ENCODE results near the gene TMX2. TPM values are rescaled to one million over a fixed set of nuclear protein-coding genes. Genes with fewer than 3 reads are reported as not detected.

TMX2 gene
- total and polyA plus RNA-seq, 9 of the 15 experiments (the other 6 are each of a cell fraction or from before 2014, with no cell fraction given), result 176 to 433 (median 227) TPM

DNA sequence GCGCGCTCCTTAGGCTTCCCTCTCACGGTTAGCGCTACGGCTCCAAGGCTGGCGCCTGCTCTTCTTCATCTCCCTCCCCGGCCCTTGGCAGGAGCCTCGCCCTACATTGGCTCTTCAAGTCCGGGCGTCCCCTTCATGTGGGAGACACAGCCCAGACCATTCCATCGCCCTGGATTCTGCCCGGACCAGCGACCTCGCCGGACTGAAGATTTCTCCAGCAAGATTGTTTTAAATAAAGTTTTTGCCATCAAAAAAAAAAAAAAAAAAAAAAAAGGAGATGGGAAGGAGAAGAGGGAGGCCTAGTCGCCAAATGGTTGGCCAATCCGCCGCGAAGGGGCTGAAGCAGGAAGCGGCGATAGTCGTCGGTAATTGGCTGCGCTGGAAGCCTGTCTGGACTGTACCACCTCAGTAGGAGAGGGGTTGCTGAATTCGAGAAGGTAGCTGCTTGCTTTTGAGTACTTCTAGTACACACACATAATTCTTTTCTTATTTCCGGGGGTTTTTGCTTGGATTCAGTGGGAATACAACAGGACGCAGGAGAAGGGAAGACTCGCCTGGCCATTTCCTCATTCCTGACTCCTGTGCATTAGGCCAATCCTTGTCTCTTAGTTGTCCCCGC, 45.2 kb upstream of the TMX2 start (continued):
- no peak for TF ChIP-seq HEY1 (CRISPR knock-in tag; IDR thresholded peaks at IDR 0.05; ENCODE audit: borderline replicate concordance)
- peak; percentile 81 for TF ChIP-seq RFX1 (IDR thresholded peaks at IDR 0.05)
- TF ChIP-seq, protein P1, sequence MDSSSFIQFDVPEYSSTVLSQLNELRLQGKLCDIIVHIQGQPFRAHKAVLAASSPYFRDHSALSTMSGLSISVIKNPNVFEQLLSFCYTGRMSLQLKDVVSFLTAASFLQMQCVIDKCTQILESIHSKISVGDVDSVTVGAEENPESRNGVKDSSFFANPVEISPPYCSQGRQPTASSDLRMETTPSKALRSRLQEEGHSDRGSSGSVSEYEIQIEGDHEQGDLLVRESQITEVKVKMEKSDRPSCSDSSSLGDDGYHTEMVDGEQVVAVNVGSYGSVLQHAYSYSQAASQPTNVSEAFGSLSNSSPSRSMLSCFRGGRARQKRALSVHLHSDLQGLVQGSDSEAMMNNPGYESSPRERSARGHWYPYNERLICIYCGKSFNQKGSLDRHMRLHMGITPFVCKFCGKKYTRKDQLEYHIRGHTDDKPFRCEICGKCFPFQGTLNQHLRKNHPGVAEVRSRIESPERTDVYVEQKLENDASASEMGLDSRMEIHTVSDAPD (CRISPR knock-in tag; IDR thresholded peaks at IDR 0.05), result no peak
- TF ChIP-seq, protein P2, sequence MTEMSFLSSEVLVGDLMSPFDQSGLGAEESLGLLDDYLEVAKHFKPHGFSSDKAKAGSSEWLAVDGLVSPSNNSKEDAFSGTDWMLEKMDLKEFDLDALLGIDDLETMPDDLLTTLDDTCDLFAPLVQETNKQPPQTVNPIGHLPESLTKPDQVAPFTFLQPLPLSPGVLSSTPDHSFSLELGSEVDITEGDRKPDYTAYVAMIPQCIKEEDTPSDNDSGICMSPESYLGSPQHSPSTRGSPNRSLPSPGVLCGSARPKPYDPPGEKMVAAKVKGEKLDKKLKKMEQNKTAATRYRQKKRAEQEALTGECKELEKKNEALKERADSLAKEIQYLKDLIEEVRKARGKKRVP (CRISPR knock-in tag; IDR thresholded peaks at IDR 0.05), result no peak
- no peak for TF ChIP-seq PHTF2 (CRISPR knock-in tag; IDR thresholded peaks at IDR 0.05)
- no peak for TF ChIP-seq ZNF146 (CRISPR knock-in tag; IDR thresholded peaks at IDR 0.05; ENCODE audit: unreplicated experiment)
- peak; percentile 36 for TF ChIP-seq FOSL1 (tag; conservative IDR thresholded peaks at IDR 0.05)
- TF ChIP-seq ARID2 (IDR thresholded peaks at IDR 0.05), result no peak
- TF ChIP-seq, protein P3, sequence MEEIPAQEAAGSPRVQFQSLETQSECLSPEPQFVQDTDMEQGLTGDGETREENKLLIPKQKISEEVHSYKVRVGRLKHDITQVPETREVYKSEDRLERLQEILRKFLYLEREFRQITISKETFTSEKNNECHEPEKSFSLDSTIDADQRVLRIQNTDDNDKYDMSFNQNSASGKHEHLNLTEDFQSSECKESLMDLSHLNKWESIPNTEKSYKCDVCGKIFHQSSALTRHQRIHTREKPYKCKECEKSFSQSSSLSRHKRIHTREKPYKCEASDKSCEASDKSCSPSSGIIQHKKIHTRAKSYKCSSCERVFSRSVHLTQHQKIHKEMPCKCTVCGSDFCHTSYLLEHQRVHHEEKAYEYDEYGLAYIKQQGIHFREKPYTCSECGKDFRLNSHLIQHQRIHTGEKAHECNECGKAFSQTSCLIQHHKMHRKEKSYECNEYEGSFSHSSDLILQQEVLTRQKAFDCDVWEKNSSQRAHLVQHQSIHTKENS (CRISPR knock-in tag; IDR thresholded peaks at IDR 0.05), result no peak
- peak; percentile 27; the same call in 1 of the 2 replicates for TF ChIP-seq NR4A1 (CRISPR knock-in tag; IDR thresholded peaks at IDR 0.05)
- TF ChIP-seq NR4A1 (tag; IDR thresholded peaks at IDR 0.05), result no peak
- TF ChIP-seq TAF1 (IDR thresholded peaks at IDR 0.05; ENCODE audit: control insufficient read depth, extremely low read depth, insufficient read depth, low read length, severe bottlenecking), result peak; percentile 79
- TF ChIP-seq RBM39 (optimal IDR thresholded peaks at IDR 0.05; ENCODE audit: low read depth, low read length), result no peak
- TF ChIP-seq LARP7 (IDR thresholded peaks at IDR 0.05), result no peak
- TF ChIP-seq MCM7 (IDR thresholded peaks at IDR 0.05), result no peak
- TF ChIP-seq ZNF699 (CRISPR knock-in tag; IDR thresholded peaks at IDR 0.05; ENCODE audit: insufficient replicate concordance), result no peak
- TF ChIP-seq, protein P4, sequence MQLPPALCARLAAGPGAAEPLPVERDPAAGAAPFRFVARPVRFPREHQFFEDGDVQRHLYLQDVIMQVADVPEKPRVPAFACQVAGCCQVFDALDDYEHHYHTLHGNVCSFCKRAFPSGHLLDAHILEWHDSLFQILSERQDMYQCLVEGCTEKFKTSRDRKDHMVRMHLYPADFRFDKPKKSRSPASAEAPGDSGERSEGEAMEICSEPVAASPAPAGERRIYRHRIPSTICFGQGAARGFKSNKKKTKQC (CRISPR knock-in tag; IDR thresholded peaks at IDR 0.05), result no peak
- TF ChIP-seq RBFOX2 (IDR thresholded peaks at IDR 0.05; ENCODE audit: low read depth, low read length), result no peak
- peak; percentile 75 for TF ChIP-seq SP2 (IDR thresholded peaks at IDR 0.05; ENCODE audit: extremely low read depth, low read depth, low read length, poor library complexity, severe bottlenecking)
- TF ChIP-seq, protein P5, sequence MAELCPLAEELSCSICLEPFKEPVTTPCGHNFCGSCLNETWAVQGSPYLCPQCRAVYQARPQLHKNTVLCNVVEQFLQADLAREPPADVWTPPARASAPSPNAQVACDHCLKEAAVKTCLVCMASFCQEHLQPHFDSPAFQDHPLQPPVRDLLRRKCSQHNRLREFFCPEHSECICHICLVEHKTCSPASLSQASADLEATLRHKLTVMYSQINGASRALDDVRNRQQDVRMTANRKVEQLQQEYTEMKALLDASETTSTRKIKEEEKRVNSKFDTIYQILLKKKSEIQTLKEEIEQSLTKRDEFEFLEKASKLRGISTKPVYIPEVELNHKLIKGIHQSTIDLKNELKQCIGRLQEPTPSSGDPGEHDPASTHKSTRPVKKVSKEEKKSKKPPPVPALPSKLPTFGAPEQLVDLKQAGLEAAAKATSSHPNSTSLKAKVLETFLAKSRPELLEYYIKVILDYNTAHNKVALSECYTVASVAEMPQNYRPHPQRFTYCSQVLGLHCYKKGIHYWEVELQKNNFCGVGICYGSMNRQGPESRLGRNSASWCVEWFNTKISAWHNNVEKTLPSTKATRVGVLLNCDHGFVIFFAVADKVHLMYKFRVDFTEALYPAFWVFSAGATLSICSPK (IDR thresholded peaks at IDR 0.05; ENCODE audit: borderline replicate concordance), result no peak
- TF ChIP-seq PHF20 (IDR thresholded peaks at IDR 0.05; ENCODE audit: partially characterized antibody), result no peak
- TF ChIP-seq, protein P6, sequence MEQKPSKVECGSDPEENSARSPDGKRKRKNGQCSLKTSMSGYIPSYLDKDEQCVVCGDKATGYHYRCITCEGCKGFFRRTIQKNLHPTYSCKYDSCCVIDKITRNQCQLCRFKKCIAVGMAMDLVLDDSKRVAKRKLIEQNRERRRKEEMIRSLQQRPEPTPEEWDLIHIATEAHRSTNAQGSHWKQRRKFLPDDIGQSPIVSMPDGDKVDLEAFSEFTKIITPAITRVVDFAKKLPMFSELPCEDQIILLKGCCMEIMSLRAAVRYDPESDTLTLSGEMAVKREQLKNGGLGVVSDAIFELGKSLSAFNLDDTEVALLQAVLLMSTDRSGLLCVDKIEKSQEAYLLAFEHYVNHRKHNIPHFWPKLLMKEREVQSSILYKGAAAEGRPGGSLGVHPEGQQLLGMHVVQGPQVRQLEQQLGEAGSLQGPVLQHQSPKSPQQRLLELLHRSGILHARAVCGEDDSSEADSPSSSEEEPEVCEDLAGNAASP (IDR thresholded peaks at IDR 0.05), result no peak
